CD4-positive, alpha-beta T cell (primary cell): ENCODE data around the gene RPL36A. TPM values are rescaled to one million over a fixed set of nuclear protein-coding genes. Genes with fewer than 3 reads are reported as not detected.

Experiments used
- ATAC-seq: fragments of 200-7000 bp; cut with Tn5 transposase; one replicate; pipeline ENCODE4 v1.10.0; 2022; ENCODE audit warnings: mild to moderate bottlenecking; ENCODE audit not compliant: poor library complexity
- CTCF ChIA-PET: fragments of 350-600 bp; sonication (Branson Sonifier 250); formaldehyde crosslinking; loops from one replicate; lab custom pipeline; 2021; ENCODE audit warnings: antibody characterized with exemption, inconsistent platforms; lab: Charles Lee
- POLR2A ChIA-PET: fragments of 350-600 bp; sonication (Branson Sonifier 250); formaldehyde crosslinking; loops from one replicate; lab custom pipeline; 2021; ENCODE audit warnings: antibody characterized with exemption, inconsistent platforms; lab: Charles Lee
- DNase-seq, 14 experiments: peaks; one replicate each; pipeline ENCODE4 v3.0.0-alpha.2; 2013 to 2020; ENCODE audit warnings: mixed read lengths in 2 of 14
- H3K27ac ChIP-seq, 2 donors: one replicate each; pipeline versions ENCODE4 v1.5.1 to v1.7.0; 2013; ENCODE audit warnings: low read length in 2 of 2, low read depth in 1 of 2, mild to moderate bottlenecking in 1 of 2
- H3K27me3 ChIP-seq, 2 experiments: 1 replicate in 1 of 2; 2 replicates in 1 of 2; pipeline versions ENCODE4 v1.6.1 to v1.7.0; 2013; ENCODE audit warnings: low read length in 2 of 2, control low read depth in 1 of 2, mild to moderate bottlenecking in 1 of 2, moderate library complexity in 1 of 2; ENCODE audit not compliant: insufficient read depth in 2 of 2, control insufficient read depth in 1 of 2
- H3K36me3 ChIP-seq: one replicate; pipeline ENCODE4 v1.6.1; 2013; ENCODE audit warnings: low read length, control low read depth; ENCODE audit not compliant: insufficient read depth
- H3K4me1 ChIP-seq: one replicate; pipeline ENCODE4 v1.6.1; 2013; ENCODE audit warnings: low read length, control low read depth; ENCODE audit not compliant: insufficient read depth
- H3K4me3 ChIP-seq: one replicate; pipeline ENCODE4 v1.5.1; 2013; ENCODE audit warnings: mild to moderate bottlenecking, low read length, moderate library complexity
- H3K9me3 ChIP-seq, 2 experiments: 1 replicate in 1 of 2; 2 replicates in 1 of 2; pipeline versions ENCODE4 v1.6.1 to v1.7.0; 2013; ENCODE audit warnings: low read length in 2 of 2, mild to moderate bottlenecking in 2 of 2, control low read depth in 1 of 2, moderate library complexity in 1 of 2; ENCODE audit not compliant: control insufficient read depth in 1 of 2, insufficient read depth in 1 of 2
- H3K27ac Mint-ChIP-seq: one replicate; pipeline ENCODE4 v1.8.0; 2020; ENCODE audit warnings: mixed read lengths
- H3K27me3 Mint-ChIP-seq: one replicate; pipeline ENCODE4 v1.8.0; 2021; ENCODE audit warnings: mixed read lengths
- H3K36me3 Mint-ChIP-seq: one replicate; pipeline ENCODE4 v1.8.0; 2021; ENCODE audit warnings: low read depth, mixed read lengths
- H3K4me1 Mint-ChIP-seq: one replicate; pipeline ENCODE4 v1.8.0; 2021; ENCODE audit warnings: low read depth, mixed read lengths
- H3K4me3 Mint-ChIP-seq: one replicate; pipeline ENCODE4 v1.8.0; 2020; ENCODE audit warnings: mild to moderate bottlenecking, mixed read lengths
- H3K9me3 Mint-ChIP-seq: one replicate; pipeline ENCODE4 v1.8.0; 2020; ENCODE audit warnings: mixed read lengths
- intact Hi-C, 2 experiments: fragments of 100-400 bp; cut with DNase I in 1 of 2; cut with micrococcal nuclease in 1 of 2; formaldehyde crosslinking; loops; one replicate each; pipeline versions ENCODE4 v1.15.1 to v1.9.0; 2023 to 2025; cut with DNase I, micrococcal nuclease
- total RNA-seq, 174 experiments: library from RNA in 2 of 174; stranded (reverse) in 2 of 174; gene quantifications; one replicate each; pipeline ENCODE4 v1.2.3 and lab custom pipeline; 2021 to 2026
- TF ChIP-seq, protein P1 (sequence below): fragments of 200-600 bp; IDR thresholded peaks from one replicate; pipeline ENCODE4 v1.8.0; 2022; ENCODE audit warnings: antibody characterized with exemption, mild to moderate bottlenecking

Gene RPL36A
- total RNA-seq, 2 experiments from 2014 or later: 417 to 536 TPM

DNA sequence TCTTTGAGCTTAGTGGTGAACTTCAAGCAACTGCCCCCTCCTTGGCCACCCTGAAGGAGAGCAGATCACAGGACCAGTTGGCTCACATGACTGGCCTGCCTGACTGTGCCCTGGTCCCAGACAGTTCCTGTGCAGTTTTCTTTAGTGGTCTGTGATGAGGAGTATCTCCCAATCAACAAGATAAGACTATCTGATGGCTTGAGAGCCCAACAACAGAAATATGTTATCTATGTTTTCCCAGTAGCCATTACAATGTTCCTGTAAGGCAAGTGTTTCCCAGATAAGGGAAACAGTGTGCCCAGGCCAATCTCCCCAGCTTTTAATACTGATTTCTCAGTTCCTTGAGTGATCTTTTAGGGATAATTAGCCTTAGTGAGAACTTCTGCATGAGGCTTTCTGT, 28.1 kb upstream of the RPL36A start:
- H3K27ac Mint-ChIP-seq: no peak overlapping the region
- Histone ChIP-seq H3K36me3 (no peaks in the 10 kb centered on the region), H3K4me1 (no peaks in the 10 kb centered on the region), H3K27ac (no peak overlapping the region), H3K4me3 (no peak overlapping the region), H3K9me3 (no peaks in the 10 kb centered on the region), H3K27me3 (no peaks in the 10 kb centered on the region)
- ATAC-seq: no peak
- intact Hi-C loops: no loop called here
- DNase-seq: no peak
- POLR2A ChIA-PET: no interaction called here
- H3K9me3 Mint-ChIP-seq: no peaks in the 10 kb centered on the region
- CTCF ChIA-PET: no interaction called here
- no peaks in the 10 kb centered on the region for H3K4me1 Mint-ChIP-seq
- H3K36me3 Mint-ChIP-seq: no peaks in the 10 kb centered on the region
- no peak overlapping the region for H3K4me3 Mint-ChIP-seq
- TF ChIP-seq, protein P1, sequence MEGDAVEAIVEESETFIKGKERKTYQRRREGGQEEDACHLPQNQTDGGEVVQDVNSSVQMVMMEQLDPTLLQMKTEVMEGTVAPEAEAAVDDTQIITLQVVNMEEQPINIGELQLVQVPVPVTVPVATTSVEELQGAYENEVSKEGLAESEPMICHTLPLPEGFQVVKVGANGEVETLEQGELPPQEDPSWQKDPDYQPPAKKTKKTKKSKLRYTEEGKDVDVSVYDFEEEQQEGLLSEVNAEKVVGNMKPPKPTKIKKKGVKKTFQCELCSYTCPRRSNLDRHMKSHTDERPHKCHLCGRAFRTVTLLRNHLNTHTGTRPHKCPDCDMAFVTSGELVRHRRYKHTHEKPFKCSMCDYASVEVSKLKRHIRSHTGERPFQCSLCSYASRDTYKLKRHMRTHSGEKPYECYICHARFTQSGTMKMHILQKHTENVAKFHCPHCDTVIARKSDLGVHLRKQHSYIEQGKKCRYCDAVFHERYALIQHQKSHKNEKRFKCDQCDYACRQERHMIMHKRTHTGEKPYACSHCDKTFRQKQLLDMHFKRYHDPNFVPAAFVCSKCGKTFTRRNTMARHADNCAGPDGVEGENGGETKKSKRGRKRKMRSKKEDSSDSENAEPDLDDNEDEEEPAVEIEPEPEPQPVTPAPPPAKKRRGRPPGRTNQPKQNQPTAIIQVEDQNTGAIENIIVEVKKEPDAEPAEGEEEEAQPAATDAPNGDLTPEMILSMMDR: no peak
- H3K27me3 Mint-ChIP-seq: no peaks in the 10 kb centered on the region

DNA sequence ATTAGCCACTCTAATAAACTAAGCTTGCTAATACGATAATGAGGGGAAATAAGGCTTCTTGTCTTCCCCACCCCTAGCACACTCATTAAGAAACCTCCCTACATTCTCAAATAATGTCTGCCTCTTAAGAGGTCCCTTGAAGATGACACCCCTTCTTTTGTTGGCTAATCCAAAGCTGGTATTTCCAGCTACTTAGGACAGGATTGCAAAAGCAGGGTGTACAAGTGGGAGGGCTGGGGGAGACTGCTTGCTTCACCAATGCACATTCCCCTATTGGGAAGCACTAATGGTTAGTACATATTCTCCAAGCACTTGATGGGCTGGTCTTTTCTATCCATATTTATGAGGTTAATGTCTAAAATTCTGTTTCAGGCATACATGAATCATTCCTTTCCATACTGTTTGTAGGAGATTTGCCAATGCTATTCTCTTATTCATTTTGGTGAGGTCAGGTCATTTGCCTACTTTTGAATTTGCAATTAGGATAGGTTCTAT, 25.5 kb upstream of the RPL36A start:
- Mint-ChIP-seq H3K27ac (no peak overlapping the region), H3K4me3 (no peak overlapping the region), H3K4me1 (no peaks in the 10 kb centered on the region), H3K36me3 (no peaks in the 10 kb centered on the region), H3K9me3 (no peaks in the 10 kb centered on the region), H3K27me3 (no peaks in the 10 kb centered on the region)
- intact Hi-C loops: no loop called here
- CTCF ChIA-PET: no interaction called here
- DNase-seq: no peak
- ATAC-seq: no peak
- no peak overlapping the region for H3K27ac ChIP-seq
- H3K27me3 ChIP-seq: no peaks in the 10 kb centered on the region
- TF ChIP-seq, protein P1: no peak
- H3K4me3 ChIP-seq: no peak overlapping the region
- POLR2A ChIA-PET: interaction anchor here (0.6 kb wide), 2 partner anchors 16 to 1880 kb away, joined by 3 read pairs; no protein-coding TSS in a partner anchor
- H3K9me3 ChIP-seq: no peaks in the 10 kb centered on the region
- no peaks in the 10 kb centered on the region for H3K4me1 ChIP-seq
- no peaks in the 10 kb centered on the region for H3K36me3 ChIP-seq

DNA sequence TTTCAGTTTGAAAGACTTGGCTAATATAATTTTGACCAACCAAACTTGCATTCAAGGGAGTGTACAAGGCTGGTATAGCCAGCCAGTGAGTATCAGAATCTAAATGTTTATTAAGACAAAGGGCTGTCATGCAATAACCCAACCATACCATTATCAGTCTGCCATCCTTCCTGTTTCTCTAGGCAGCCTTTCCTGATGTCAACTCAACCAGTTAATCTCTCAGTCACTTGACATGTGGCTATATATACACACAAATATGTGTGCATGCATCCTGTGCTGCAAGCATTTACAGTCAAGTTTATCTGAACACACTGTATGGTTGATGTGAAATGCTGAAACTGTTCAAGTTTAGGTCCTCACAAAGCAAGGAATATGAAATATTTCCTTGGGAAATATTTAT, 22.0 kb upstream of the RPL36A start:
- Histone ChIP-seq H3K4me1 (no peaks in the 10 kb centered on the region), H3K27ac (no peak overlapping the region), H3K36me3 (no peaks in the 10 kb centered on the region), H3K9me3 (no peaks in the 10 kb centered on the region), H3K4me3 (no peak overlapping the region), H3K27me3 (no peaks in the 10 kb centered on the region)
- no peaks in the 10 kb centered on the region for H3K36me3 Mint-ChIP-seq
- ChIA-PET CTCF (interaction anchor here (1.5 kb wide), 1 partner anchor 10 kb away, joined by 3 read pairs; no protein-coding TSS in a partner anchor), POLR2A (no interaction called here)
- no peak overlapping the region for H3K4me3 Mint-ChIP-seq
- ATAC-seq: no peak
- no peaks in the 10 kb centered on the region for H3K9me3 Mint-ChIP-seq
- DNase-seq: no peak
- H3K4me1 Mint-ChIP-seq: no peaks in the 10 kb centered on the region
- TF ChIP-seq, protein P1: no peak
- intact Hi-C loops: no loop called here
- no peaks in the 10 kb centered on the region for H3K27me3 Mint-ChIP-seq
- H3K27ac Mint-ChIP-seq: no peak overlapping the region
